Neural progenitor cell (in vitro differentiated cells): ENCODE measurements around the gene HORMAD1.
"Not testable (repeated sequence)": the region's sequence is repeated elsewhere in the genome, so short reads cannot be mapped to it uniquely, and the experiment has no call there.

Source experiments
- EZH2 ChIP-seq: fragments of 200-600 bp; sonication (generic); IDR thresholded peaks from 2 replicates; pipeline ENCODE4 v1.6.1; 2017; ENCODE audit warnings: antibody characterized with exemption, mild to moderate bottlenecking, moderate library complexity
- EZH2phosphoT487 ChIP-seq: fragments of 200-600 bp; sonication (generic); IDR thresholded peaks from 2 replicates; pipeline ENCODE4 v1.6.1; 2017; ENCODE audit warnings: antibody characterized with exemption
- TF ChIP-seq, protein P1 (sequence below): fragments of 200-600 bp; sonication (generic); IDR thresholded peaks from 2 replicates; pipeline ENCODE4 v1.5.1; 2017; ENCODE audit warnings: antibody characterized with exemption, mild to moderate bottlenecking

DNA sequence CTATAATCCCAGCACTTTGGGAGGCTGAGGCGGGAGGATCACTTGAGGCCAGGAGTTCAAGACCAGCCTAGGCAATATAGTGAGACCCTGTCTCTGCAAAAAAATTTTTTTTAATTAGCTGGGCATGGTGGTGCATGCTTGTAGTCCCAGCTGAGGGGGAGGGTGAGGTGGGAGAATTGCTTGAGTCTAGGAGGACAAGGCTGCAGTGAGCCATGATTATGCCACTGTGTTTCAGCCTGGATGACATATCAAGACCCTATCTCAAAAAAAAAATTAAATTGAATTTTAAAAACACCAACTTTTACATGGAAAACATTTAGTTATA, 45.2 kb upstream of the HORMAD1 start:
- TF ChIP-seq, protein P1, sequence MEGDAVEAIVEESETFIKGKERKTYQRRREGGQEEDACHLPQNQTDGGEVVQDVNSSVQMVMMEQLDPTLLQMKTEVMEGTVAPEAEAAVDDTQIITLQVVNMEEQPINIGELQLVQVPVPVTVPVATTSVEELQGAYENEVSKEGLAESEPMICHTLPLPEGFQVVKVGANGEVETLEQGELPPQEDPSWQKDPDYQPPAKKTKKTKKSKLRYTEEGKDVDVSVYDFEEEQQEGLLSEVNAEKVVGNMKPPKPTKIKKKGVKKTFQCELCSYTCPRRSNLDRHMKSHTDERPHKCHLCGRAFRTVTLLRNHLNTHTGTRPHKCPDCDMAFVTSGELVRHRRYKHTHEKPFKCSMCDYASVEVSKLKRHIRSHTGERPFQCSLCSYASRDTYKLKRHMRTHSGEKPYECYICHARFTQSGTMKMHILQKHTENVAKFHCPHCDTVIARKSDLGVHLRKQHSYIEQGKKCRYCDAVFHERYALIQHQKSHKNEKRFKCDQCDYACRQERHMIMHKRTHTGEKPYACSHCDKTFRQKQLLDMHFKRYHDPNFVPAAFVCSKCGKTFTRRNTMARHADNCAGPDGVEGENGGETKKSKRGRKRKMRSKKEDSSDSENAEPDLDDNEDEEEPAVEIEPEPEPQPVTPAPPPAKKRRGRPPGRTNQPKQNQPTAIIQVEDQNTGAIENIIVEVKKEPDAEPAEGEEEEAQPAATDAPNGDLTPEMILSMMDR = not testable (repeated sequence)
- TF ChIP-seq EZH2, EZH2phosphoT487: not testable (repeated sequence)
